ENCODE measurements around the gene CFAP61. TPM values are rescaled to one million over a fixed set of nuclear protein-coding genes. Genes with fewer than 3 reads are reported as not detected.

CFAP61 gene
- total and polyA plus RNA-seq, 2 donors from 2014 or later: 0.58 to 2.6 TPM

DNA sequence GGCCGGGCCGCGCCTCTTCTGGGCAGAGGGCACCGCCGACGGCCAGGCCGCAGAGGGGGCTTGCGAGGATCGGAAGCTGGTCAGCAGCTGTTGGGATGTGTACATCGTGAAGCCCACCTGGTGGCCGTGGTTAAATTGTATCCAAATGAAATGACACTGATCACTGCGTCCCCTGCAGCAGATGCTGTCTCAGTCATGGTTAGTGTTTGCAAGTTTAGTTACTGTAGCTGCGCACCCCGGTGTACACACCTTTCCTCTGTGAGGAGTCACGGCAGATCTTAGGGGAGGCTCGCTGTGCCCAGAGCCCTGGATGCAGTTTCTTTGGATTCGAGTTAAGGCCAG lies 34.5 kb upstream of the CFAP61 start:
- TF ChIP-seq CTCF (IDR thresholded peaks at IDR 0.05; ENCODE audit: borderline replicate concordance, extremely low read depth, insufficient read depth): no peak
- peak overlapping the region; percentile 84 to 92 (median 89) for H3K4me3 ChIP-seq (ENCODE audit: low read length in 3 of 3)
- intact Hi-C loops (cut with DNase I): no loop called here
- peak overlapping the region; percentile 72 to 87 (median 78) for H3K9ac ChIP-seq (ENCODE audit: low read length in 3 of 3)
- peak overlapping the region in 1 of 2 donors; percentile 73 for H3K27ac ChIP-seq (ENCODE audit: low read depth in 2 of 2, low read length in 2 of 2)
- H3K27me3 ChIP-seq (ENCODE audit: control insufficient read depth, insufficient read depth, low read length): no peaks in the 10 kb centered on the region
- DNase-seq (peak in 3 of 5 donors; percentile 20 to 42 (median 35)), FAIRE-seq (no peak)
- H3K36me3 ChIP-seq (ENCODE audit: control insufficient read depth in 2 of 3, insufficient read depth in 3 of 3, low read length in 3 of 3): no peaks in the 10 kb centered on the region
- no peaks in the 10 kb centered on the region for H3K9me3 ChIP-seq (ENCODE audit: control insufficient read depth in 2 of 3, insufficient read depth in 1 of 3, low read length in 3 of 3)
- peaks cover 0 to 18% (median 11%) of the 10 kb centered on the region in 3 donors for H3K4me1 ChIP-seq (ENCODE audit: control insufficient read depth in 2 of 3, insufficient read depth in 2 of 3, low read depth in 1 of 3, low read length in 3 of 3)

DNA sequence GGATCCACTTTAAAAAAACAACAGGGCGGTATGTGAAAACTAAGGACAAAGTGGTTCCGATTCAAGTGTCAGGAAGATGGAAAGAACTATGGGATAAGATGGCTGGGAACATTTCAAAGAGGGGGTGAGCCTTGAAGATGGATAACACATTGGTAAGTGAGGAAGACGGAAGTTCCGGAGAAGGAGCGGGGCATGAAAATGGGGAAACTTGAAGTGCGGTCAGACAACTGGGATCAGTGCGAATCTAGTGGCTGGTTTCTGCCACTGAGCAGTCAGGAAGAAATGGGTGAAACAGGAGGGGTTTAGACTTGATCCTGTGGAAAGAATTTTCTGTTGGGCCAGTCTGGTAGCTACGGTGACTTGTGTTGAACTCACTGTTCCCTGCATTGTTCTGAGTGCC lies 34.0 kb upstream of the CFAP61 start:
- Histone ChIP-seq H3K4me1 (ENCODE audit: control insufficient read depth in 2 of 3, insufficient read depth in 2 of 3, low read depth in 1 of 3, low read length in 3 of 3) (peaks cover 0 to 18% (median 11%) of the 10 kb centered on the region in 3 donors), H3K27ac (ENCODE audit: low read depth in 2 of 2, low read length in 2 of 2) (no peak overlapping the region), H3K36me3 (ENCODE audit: control insufficient read depth in 2 of 3, insufficient read depth in 3 of 3, low read length in 3 of 3) (peaks cover 0 to 1% (median under 1%) of the 10 kb centered on the region in 3 donors), H3K9ac (ENCODE audit: low read length in 3 of 3) (peak overlapping the region in 1 of 3 donors; percentile 87), H3K27me3 (ENCODE audit: control insufficient read depth, insufficient read depth, low read length) (no peaks in the 10 kb centered on the region), H3K4me3 (ENCODE audit: low read length in 3 of 3) (peak overlapping the region; percentile 84 to 92 (median 89)), H3K9me3 (ENCODE audit: control insufficient read depth in 2 of 3, insufficient read depth in 1 of 3, low read length in 3 of 3) (no peaks in the 10 kb centered on the region)
- TF ChIP-seq CTCF (IDR thresholded peaks at IDR 0.05; ENCODE audit: borderline replicate concordance, extremely low read depth, insufficient read depth): no peak
- FAIRE-seq (no peak), DNase-seq (no peak)
- intact Hi-C loops (cut with DNase I): no loop called here

- H3K27ac ChIP-seq (ENCODE audit: low read depth in 2 of 2, low read length in 2 of 2): no peak overlapping the region
- intact Hi-C loops (cut with DNase I): no loop called here
- no peak for FAIRE-seq
- H3K9ac ChIP-seq (ENCODE audit: low read length in 3 of 3): peak overlapping the region in 2 of 3 donors; percentile 33 to 87
- no peak for TF ChIP-seq CTCF (IDR thresholded peaks at IDR 0.05; ENCODE audit: borderline replicate concordance, extremely low read depth, insufficient read depth)
- peaks cover 0 to 18% (median 11%) of the 10 kb centered on the region in 3 donors for H3K4me1 ChIP-seq (ENCODE audit: control insufficient read depth in 2 of 3, insufficient read depth in 2 of 3, low read depth in 1 of 3, low read length in 3 of 3)
- H3K4me3 ChIP-seq (ENCODE audit: low read length in 3 of 3): peak overlapping the region in 1 of 3 donors; percentile 92
- H3K36me3 ChIP-seq (ENCODE audit: control insufficient read depth in 2 of 3, insufficient read depth in 3 of 3, low read length in 3 of 3): peaks cover 0 to 5% (median 2%) of the 10 kb centered on the region in 3 donors
- H3K9me3 ChIP-seq (ENCODE audit: control insufficient read depth in 2 of 3, insufficient read depth in 1 of 3, low read length in 3 of 3): no peaks in the 10 kb centered on the region
- DNase-seq: no peak
- H3K27me3 ChIP-seq (ENCODE audit: control insufficient read depth, insufficient read depth, low read length): no peaks in the 10 kb centered on the region
These were observed 33.2 kb upstream of the CFAP61 start for GRCh38 chr20:20019123-20019522.

DNA sequence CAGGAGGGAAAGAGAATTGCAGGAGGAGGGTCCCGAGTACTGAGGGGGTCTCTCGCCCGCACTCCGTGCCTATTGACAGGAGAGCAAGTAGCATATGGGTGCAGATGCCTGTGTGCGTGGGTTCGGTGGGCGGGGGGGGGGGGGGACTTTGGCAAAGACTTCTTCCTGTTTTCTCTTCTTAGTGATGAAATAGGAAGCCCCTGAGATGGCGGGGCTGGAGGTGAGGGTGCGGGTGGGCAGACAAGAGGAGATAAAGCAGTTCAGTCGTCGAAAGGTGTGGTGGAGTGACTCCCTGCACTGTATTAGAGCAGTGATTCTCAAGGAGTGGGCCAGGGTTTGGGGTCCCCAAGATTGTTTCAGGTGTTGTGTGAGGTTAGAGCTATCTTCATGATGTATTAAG lies 31.4 kb upstream of the CFAP61 start:
- intact Hi-C loops (cut with DNase I): no loop called here
- FAIRE-seq: no peak
- Histone ChIP-seq H3K9me3 (ENCODE audit: control insufficient read depth in 2 of 3, insufficient read depth in 1 of 3, low read length in 3 of 3) (no peaks in the 10 kb centered on the region), H3K27me3 (ENCODE audit: control insufficient read depth, insufficient read depth, low read length) (no peaks in the 10 kb centered on the region), H3K4me3 (ENCODE audit: low read length in 3 of 3) (no peak overlapping the region), H3K36me3 (ENCODE audit: control insufficient read depth in 2 of 3, insufficient read depth in 3 of 3, low read length in 3 of 3) (peaks cover 0 to 5% (median 2%) of the 10 kb centered on the region in 3 donors), H3K27ac (ENCODE audit: low read depth in 2 of 2, low read length in 2 of 2) (no peak overlapping the region), H3K9ac (ENCODE audit: low read length in 3 of 3) (no peak overlapping the region), H3K4me1 (ENCODE audit: control insufficient read depth in 2 of 3, insufficient read depth in 2 of 3, low read depth in 1 of 3, low read length in 3 of 3) (peaks cover 0 to 18% (median 11%) of the 10 kb centered on the region in 3 donors)
- no peak for TF ChIP-seq CTCF (IDR thresholded peaks at IDR 0.05; ENCODE audit: borderline replicate concordance, extremely low read depth, insufficient read depth)
- DNase-seq: no peak

Data from kidney (tissue), 14 donors.